GM12892 (cell line): ENCODE results near the gene TSPAN4.

Experiments
- POLR2A ChIP-seq: IDR thresholded peaks from 2 replicates; pipeline ENCODE4 v1.6.1; 2011; ENCODE audit warnings: low read depth, low read length, control low read depth
- POLR2AphosphoS5 ChIP-seq: IDR thresholded peaks from 2 replicates; pipeline ENCODE4 v1.6.1; 2011; ENCODE audit warnings: low read depth, low read length, control low read depth
- TAF1 ChIP-seq: IDR thresholded peaks from 2 replicates; pipeline ENCODE4 v1.6.1; 2011; ENCODE audit warnings: low read depth, mild to moderate bottlenecking, control low read depth, low read length, borderline replicate concordance

- TF ChIP-seq POLR2A (peak; percentile 87), TAF1 (no peak), POLR2AphosphoS5 (peak; percentile 97)
Measured at GRCh38 chr11:813456-814096, 29.1 kb upstream of the TSPAN4 start.
